ENCODE data around the gene QRSL1. TPM values are rescaled to one million over a fixed set of nuclear protein-coding genes. Genes with fewer than 3 reads are reported as not detected.
"Not testable (repeated sequence)": the region's sequence is repeated elsewhere in the genome, so short reads cannot be mapped to it uniquely, and the experiment has no call there.

Gene QRSL1
- total RNA-seq, 1 donor = 16.0 TPM

- no peak overlapping the region for H3K4me3 ChIP-seq (ENCODE audit: low read depth, low read length)
- TF ChIP-seq, protein P1, sequence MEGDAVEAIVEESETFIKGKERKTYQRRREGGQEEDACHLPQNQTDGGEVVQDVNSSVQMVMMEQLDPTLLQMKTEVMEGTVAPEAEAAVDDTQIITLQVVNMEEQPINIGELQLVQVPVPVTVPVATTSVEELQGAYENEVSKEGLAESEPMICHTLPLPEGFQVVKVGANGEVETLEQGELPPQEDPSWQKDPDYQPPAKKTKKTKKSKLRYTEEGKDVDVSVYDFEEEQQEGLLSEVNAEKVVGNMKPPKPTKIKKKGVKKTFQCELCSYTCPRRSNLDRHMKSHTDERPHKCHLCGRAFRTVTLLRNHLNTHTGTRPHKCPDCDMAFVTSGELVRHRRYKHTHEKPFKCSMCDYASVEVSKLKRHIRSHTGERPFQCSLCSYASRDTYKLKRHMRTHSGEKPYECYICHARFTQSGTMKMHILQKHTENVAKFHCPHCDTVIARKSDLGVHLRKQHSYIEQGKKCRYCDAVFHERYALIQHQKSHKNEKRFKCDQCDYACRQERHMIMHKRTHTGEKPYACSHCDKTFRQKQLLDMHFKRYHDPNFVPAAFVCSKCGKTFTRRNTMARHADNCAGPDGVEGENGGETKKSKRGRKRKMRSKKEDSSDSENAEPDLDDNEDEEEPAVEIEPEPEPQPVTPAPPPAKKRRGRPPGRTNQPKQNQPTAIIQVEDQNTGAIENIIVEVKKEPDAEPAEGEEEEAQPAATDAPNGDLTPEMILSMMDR (IDR thresholded peaks at IDR 0.05; ENCODE audit: insufficient read depth, low read depth, low read length) = no peak
- DNase-seq (ENCODE audit: low read depth) = peak; percentile 2
Measured at GRCh38 chr6:106688177-106688951, 59.0 kb downstream of the QRSL1 start.

DNA sequence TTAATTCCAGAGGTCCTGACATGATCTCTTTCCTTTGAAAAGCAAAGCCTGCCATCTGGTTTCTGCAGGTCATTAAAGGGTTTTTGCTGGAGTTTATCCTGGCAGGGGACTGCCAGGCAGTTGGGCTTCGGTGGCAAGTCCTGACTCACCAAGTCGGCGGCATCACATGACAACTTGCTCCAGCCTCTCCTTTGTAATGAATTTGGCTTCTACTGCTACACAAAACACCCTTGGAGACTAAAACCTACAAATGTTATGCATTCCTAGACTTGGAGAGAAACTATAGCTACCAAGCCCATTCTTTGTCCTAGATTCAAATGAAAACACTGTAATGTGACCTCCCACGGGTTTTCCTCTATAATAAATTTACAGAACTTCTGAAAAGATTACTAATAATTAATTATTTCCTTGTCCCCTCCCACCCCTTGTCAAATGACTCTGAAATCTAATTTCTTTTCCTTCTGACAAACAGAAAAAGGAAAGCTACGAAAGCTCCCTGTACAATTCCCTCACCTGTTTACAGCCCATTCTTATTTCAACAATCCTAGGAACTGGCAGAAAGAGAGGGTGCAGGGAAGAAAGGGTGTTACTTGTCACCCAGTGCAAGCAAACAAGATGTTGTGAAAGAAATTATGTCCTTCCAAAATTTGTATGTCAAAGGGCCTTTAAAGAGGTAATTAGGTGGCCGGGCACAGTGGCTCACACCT, 62.9 kb downstream of the QRSL1 start:
- DNase-seq (ENCODE audit: low read depth) = peak; percentile 25
- TF ChIP-seq, protein P1 (IDR thresholded peaks at IDR 0.05; ENCODE audit: insufficient read depth, low read depth, low read length) = no peak
- H3K4me3 ChIP-seq (ENCODE audit: low read depth, low read length) = no peak overlapping the region

GRCh38 chr6:106692819-106693208, 63.4 kb downstream of the QRSL1 start:
- H3K4me3 ChIP-seq (ENCODE audit: low read depth, low read length) = no peak overlapping the region
- TF ChIP-seq, protein P1 (IDR thresholded peaks at IDR 0.05; ENCODE audit: insufficient read depth, low read depth, low read length) = no peak
- no peak for DNase-seq (ENCODE audit: low read depth)

DNA sequence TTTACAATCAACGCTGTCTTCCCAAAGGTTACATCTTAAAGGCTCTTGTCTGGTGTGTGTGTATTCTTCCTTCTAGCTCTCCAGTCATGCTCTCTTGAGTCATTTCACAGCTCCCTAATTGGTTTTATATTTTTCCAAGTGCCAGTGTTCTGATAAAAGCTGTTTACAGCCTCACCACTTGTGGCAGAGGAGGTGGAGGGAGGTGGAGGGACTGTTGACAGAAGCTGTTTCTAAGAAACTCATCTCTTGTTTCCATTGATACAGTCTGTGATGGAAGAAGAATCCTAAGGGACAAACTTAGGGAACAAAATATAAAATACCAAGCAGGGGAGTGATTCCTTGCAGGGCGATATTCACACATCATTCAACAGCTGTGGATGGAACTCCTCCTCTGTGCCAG, 64.0 kb downstream of the QRSL1 start:
- TF ChIP-seq, protein P1 (IDR thresholded peaks at IDR 0.05; ENCODE audit: insufficient read depth, low read depth, low read length) = no peak

GRCh38 chr6:106694343-106694742, 65.0 kb downstream of the QRSL1 start:
- no peak for DNase-seq (ENCODE audit: low read depth)
- H3K4me3 ChIP-seq (ENCODE audit: low read depth, low read length) = no peak overlapping the region
- TF ChIP-seq, protein P1 (IDR thresholded peaks at IDR 0.05; ENCODE audit: insufficient read depth, low read depth, low read length) = no peak

More for the DNA sequence above, 64.0 kb downstream of the QRSL1 start:
- no peak for DNase-seq (ENCODE audit: low read depth)
- no peak overlapping the region for H3K4me3 ChIP-seq (ENCODE audit: low read depth, low read length)

DNA sequence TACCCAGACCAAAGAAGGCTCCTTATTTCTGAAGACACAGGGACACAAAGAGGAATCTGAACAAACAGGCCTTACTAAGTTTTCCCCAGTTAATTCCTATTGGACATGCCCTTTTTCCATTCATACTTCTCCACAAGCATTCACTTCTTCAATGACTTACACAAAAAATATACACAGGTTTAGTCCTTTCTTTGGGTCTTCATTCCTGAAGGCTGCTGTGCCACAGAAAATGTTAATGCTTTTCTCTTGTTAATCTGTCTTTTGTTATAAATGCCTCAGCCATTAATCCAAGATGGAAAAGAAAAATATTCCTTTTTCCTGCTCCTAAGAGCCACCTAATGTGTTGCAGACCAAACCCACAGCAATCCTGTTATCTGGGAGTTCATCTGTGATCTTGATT, 71.2 kb downstream of the QRSL1 start:
- no peak overlapping the region for H3K4me3 ChIP-seq (ENCODE audit: low read depth, low read length)
- TF ChIP-seq, protein P1 (IDR thresholded peaks at IDR 0.05; ENCODE audit: insufficient read depth, low read depth, low read length) = no peak
- DNase-seq (ENCODE audit: low read depth) = no peak

- not testable (repeated sequence) for H3K4me3 ChIP-seq (ENCODE audit: low read depth, low read length); DNase-seq (ENCODE audit: low read depth)
Measured at GRCh38 chr6:106701201-106701600, 71.8 kb downstream of the QRSL1 start.
